Activated naive CD4-positive, alpha-beta T cell treated with anti-CD3 and anti-CD28 coated beads, Interleukin-2, amount 10 ng/mL, durations not matched to agents 7 days and 5 days (primary cell): ENCODE results near the gene GMEB2.
A peak's percentile ranks its signal among the peaks of the same experiment; 100 is the strongest.
"Not testable (repeated sequence)": the region's sequence is repeated elsewhere in the genome, so short reads cannot be mapped to it uniquely, and the experiment has no call there.

ENCODE experiments used
- CTCF ChIA-PET: fragments of 350-600 bp; sonication (Branson Sonifier 250); formaldehyde crosslinking; loops from one replicate; lab custom pipeline; 2021; ENCODE audit warnings: antibody characterized with exemption; lab: Charles Lee
- DNase-seq: peaks from one replicate; pipeline ENCODE4 v3.0.0-alpha.2; 2020
- H3K27ac Mint-ChIP-seq: one replicate; pipeline ENCODE4 v1.8.0; 2021; ENCODE audit warnings: mild to moderate bottlenecking, moderate library complexity, mixed read lengths
- H3K27me3 Mint-ChIP-seq: one replicate; pipeline ENCODE4 v1.8.0; 2021; ENCODE audit warnings: mild to moderate bottlenecking, mixed read lengths
- H3K36me3 Mint-ChIP-seq: one replicate; pipeline ENCODE4 v1.8.0; 2021; ENCODE audit warnings: mixed read lengths
- H3K4me1 Mint-ChIP-seq: one replicate; pipeline ENCODE4 v1.8.0; 2021; ENCODE audit warnings: mixed read lengths
- H3K4me3 Mint-ChIP-seq: one replicate; pipeline ENCODE4 v1.8.0; 2021; ENCODE audit warnings: mild to moderate bottlenecking, moderate library complexity, mixed read lengths
- H3K9me3 Mint-ChIP-seq: one replicate; pipeline ENCODE4 v1.8.0; 2021; ENCODE audit warnings: mixed read lengths

The GMEB2 gene

DNA sequence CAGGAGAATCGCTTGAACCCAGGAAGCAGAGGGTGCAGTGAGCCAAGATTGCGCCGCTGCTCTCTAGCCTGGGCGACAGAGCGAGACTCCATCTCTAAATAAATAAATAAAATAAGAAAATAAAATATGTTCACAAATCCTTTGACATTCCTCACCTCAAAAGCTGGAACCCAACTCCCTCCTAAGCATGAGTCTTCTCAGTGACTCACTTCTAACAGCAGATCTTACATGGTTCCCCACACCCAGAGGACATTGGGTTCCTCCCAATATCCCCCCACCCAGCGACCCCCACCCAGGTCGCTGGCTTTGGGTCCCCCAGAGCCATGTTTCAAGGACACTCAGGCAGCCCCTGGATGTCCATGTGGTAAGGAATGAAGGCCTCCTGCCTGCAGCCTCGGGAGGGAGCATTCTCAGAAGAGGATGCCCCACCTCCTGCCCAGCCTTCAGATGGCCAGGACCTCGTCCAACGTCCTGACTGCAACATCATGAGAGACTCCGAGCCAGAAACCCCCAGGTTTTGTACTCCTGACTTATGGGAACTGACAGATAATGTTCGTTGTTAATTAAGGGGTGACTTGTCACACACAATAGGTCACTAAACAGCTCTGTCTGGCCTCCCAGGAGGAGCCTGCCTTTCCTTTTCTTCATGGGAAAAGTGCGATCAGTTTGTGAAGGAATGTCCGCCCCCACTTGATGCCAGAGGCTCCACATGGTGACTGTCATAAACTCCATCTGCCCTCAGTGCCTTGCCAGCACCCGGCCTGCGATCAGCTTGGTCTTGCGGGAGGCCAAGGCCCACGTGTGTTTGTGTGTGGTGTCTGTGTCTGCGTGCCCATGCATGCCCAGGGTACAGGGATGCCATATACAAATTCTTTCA is 10.1 kb upstream of the GMEB2 start:
- CTCF ChIA-PET, result interaction anchor here (1.0 to 1.3 kb wide), 2 partner anchors 10 to 99 kb away, joined by 3 read pairs; partner anchors contain the start of gene GMEB2
- Mint-ChIP-seq H3K27ac (peak overlapping the region; percentile 100), H3K9me3 (no peaks in the 10 kb centered on the region), H3K27me3 (no peaks in the 10 kb centered on the region), H3K4me3 (no peak overlapping the region), H3K36me3 (peaks cover 18% of the 10 kb centered on the region), H3K4me1 (peaks cover 60% of the 10 kb centered on the region)
- DNase-seq, result no peak

DNA sequence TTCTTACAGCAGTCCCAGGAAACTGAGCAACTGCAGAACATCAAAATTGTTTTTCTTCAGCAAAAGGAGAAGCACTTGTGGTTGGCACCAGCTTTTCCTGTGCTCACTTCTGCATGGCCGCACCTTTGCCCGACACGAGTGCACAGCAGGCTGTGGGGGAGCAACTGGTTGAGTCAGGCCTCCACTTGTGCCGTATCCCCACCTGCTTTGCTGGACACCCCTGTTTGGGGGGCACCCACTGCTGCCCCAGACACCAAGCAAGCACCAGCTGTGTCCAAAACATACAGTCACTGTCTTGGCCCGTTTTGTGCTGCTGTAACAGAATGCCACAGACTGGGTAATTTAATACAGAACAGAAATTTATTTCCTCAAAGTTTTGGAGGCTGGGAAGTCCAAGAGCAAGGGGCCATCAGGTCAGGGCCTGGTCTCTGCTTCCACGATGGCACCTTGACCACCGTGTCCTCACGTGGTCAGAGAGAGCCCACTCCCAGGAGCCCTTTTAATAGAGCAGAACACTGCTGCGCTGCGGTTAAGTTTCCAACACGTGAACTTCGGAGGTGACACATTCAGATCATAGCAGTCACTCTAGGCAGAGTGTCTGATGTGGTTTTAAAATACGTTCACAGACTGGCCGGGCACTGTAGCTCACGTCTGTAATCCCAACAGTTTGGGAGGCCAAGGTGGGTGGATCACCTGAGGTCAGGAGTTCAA is 8.7 kb upstream of the GMEB2 start:
- Mint-ChIP-seq H3K27ac (peak overlapping the region; percentile 100), H3K9me3 (no peaks in the 10 kb centered on the region), H3K4me3 (peak overlapping the region; percentile 64), H3K36me3 (peaks cover 25% of the 10 kb centered on the region), H3K4me1 (peaks cover 66% of the 10 kb centered on the region), H3K27me3 (no peaks in the 10 kb centered on the region)
- CTCF ChIA-PET, result interaction anchor here (1.0 to 1.1 kb wide), 2 partner anchors 97 to 98 kb away, joined by 3 read pairs; no protein-coding TSS in a partner anchor
- peak; percentile 87 for DNase-seq

DNA sequence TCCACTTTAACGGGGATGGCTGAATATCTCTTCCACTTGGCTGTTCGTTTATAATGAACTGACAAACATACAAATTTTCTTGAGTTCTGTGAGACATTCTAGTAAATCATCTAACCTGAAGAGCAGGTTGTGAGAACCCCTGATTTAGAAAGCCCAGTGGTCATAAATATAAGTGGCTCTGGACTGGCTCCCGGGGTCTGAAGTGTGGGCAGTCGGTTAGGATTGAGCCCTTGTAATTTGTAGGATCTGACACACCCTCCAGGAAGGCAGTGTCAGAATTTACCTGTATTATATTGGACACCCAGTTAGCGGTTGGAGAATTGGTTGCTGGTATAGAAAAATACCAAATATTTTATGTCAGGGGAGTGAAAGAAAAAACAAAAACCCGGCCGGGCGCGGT is 6.8 kb upstream of the GMEB2 start:
- no peak for DNase-seq
- H3K9me3 Mint-ChIP-seq, result no peaks in the 10 kb centered on the region
- no peaks in the 10 kb centered on the region for H3K27me3 Mint-ChIP-seq
- peaks cover 26% of the 10 kb centered on the region for H3K36me3 Mint-ChIP-seq
- CTCF ChIA-PET, result no interaction called here
- H3K27ac Mint-ChIP-seq, result peak overlapping the region; percentile 88
- no peak overlapping the region for H3K4me3 Mint-ChIP-seq
- peaks cover 70% of the 10 kb centered on the region for H3K4me1 Mint-ChIP-seq

DNA sequence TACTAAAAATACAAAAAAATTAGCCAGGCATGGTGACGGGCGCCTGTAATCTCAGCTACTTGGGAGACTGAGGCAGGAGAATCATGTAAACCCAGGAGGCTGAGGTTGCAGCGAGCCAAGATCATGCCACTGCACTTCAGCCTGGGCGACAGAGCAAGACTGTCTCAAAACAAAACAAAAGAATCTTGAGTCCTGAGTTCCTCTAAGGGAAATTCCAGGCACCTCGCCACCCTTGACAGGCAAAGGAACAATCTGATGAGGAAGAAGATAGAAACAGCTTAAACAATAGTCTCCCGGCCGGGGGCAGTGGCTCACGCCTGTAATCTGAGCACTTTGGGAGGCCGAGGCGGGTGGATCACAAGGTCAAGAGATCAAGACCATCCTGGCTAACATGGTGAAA is 4.5 kb upstream of the GMEB2 start:
- peak; percentile 5 for DNase-seq
- H3K27ac Mint-ChIP-seq, result peak overlapping the region; percentile 14
- peaks cover 31% of the 10 kb centered on the region for H3K36me3 Mint-ChIP-seq
- not testable (repeated sequence) for H3K27me3 Mint-ChIP-seq, H3K4me3 Mint-ChIP-seq, H3K9me3 Mint-ChIP-seq
- peaks cover 59% of the 10 kb centered on the region for H3K4me1 Mint-ChIP-seq
- CTCF ChIA-PET, result interaction anchor here (2.2 kb wide), 1 partner anchor 92 kb away, joined by 6 read pairs; no protein-coding TSS in a partner anchor

DNA sequence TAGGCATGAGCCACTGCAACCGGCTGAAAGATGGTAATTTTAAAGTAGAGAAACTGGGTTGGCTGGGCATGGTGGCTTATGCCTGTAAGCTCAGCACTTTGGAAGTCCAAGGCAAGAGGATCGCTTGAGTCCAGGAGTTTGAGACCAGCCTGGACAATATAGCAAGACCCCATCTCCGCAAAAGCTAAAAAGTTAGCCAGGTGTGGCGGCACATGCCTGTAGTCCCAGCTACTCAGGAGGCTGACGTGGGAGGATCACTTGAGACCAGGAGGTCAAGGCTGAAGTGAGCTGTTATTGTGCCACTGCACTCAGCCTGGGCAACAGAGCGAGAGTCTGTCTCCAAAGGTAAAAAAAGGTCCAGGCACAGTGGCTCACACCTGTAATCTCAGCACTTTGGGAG is 4.1 kb upstream of the GMEB2 start:
- H3K4me1 Mint-ChIP-seq, result peaks cover 59% of the 10 kb centered on the region
- H3K27me3 Mint-ChIP-seq, H3K4me3 Mint-ChIP-seq, H3K9me3 Mint-ChIP-seq, DNase-seq: not testable (repeated sequence)
- CTCF ChIA-PET, result interaction anchor here (2.2 kb wide), 1 partner anchor 92 kb away, joined by 6 read pairs; no protein-coding TSS in a partner anchor
- peak overlapping the region; percentile 14 for H3K27ac Mint-ChIP-seq
- peaks cover 31% of the 10 kb centered on the region for H3K36me3 Mint-ChIP-seq

DNA sequence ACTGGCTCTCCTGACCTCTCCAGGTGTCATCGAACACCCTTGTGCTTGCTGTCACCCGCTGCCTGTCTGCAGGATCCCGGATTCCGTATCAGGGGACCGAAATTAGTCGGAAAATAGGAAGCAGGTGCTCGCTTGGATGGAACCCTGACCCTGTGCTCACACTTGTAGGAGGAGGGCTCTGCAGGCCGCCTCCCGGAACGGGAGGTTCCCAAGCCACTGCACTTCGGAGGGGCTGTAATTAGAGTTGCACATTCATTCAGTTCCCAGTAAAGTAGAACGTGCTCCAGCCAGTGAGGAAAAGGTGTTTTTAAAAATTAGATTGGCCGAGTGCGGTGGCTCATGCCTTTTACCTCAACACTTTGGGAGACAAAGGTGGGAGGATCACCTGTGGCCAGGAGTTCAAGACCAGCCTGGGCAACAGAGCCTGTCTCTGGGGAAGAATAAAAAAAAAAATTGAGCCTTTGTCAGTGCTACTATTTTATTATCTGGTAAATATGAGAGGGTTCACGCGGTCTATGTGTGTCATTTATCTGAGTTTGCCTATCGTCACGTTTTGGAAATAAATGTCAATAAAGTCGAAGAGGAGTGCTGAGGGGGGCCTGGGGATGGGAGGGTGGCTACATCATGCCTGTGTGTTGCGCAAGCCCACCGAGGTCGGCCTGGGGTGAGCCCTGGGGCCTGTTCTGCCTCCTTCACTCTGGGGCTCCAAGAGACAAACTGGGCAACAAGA is 1.5 kb upstream of the GMEB2 start:
- peak; percentile 71 for DNase-seq

DNA sequence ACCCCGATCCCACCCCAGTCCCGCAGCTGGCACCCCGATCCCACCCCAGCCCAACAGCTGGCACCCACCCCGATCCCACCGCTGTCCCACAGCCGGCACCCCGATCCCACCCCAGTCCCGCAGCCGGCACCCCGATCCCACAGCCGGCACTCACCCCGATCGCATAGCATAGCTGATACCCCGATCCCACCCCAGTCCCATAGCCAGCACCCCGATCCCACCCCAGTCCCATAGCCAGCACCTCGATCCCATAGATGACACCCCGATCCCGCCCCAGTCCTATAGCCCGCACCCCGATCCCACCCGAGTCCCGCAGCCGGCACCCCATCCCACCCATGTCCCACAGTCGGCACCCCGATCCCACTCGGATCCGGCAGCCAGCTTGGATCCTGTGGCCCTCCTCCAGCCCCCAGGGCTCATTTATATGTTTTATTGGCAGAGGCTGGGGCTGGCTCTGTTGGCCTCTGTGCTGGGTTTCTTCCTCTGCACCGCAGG is 897 bp upstream of the GMEB2 start:
- peak overlapping the region; percentile 99 for H3K4me3 Mint-ChIP-seq
- no peaks in the 10 kb centered on the region for H3K27me3 Mint-ChIP-seq
- H3K9me3 Mint-ChIP-seq, result no peaks in the 10 kb centered on the region
- no peak for DNase-seq
- H3K4me1 Mint-ChIP-seq, result peaks cover 46% of the 10 kb centered on the region
- peaks cover 31% of the 10 kb centered on the region for H3K36me3 Mint-ChIP-seq
- peak overlapping the region; percentile 98 for H3K27ac Mint-ChIP-seq
- CTCF ChIA-PET, result interaction anchor here (1.0 to 2.4 kb wide), 2 partner anchors 10 to 14 kb away, joined by 3 to 17 read pairs; no protein-coding TSS in a partner anchor

More for the DNA sequence above, 1.5 kb upstream of the GMEB2 start:
- Mint-ChIP-seq H3K36me3 (peaks cover 33% of the 10 kb centered on the region), H3K4me1 (peaks cover 49% of the 10 kb centered on the region), H3K27ac (peak overlapping the region; percentile 98), H3K27me3 (no peaks in the 10 kb centered on the region), H3K9me3 (no peaks in the 10 kb centered on the region), H3K4me3 (peak overlapping the region; percentile 99)
- CTCF ChIA-PET, result interaction anchor here (2.4 kb wide), 1 partner anchor 14 kb away, joined by 17 read pairs; no protein-coding TSS in a partner anchor

DNA sequence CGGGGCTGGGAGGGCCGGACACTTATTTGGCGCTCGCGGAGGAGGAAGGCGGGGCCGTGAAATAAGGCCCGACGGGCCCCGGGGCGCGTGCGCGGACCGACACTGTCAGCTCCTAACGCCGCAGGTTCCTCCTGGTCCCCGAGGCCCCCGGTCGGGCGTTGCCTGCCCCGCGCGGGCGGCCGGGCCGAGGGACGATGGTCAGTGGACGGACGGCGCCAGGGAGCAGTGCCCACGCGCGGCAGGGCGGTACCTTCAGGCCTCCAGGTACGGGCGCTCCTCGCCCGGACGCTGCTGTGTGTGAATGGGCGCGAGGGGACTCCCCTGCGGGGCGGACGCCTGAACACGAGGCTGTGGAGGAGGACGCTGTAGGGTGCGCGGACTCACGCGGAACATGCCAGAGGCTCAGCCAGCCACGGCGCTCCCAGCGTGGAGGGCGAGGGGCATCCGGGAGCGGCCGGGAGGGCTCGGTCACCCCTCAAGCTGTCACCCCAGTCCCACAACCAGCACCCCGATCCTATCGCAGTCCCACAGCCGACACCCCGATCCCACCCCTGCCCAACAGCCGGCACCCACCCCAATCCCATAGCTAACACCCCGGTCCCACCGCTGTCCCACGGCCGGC is 339 bp upstream of the GMEB2 start:
- Mint-ChIP-seq H3K4me3 (peak overlapping the region; percentile 99), H3K27ac (peak overlapping the region; percentile 98), H3K27me3 (no peaks in the 10 kb centered on the region), H3K36me3 (peaks cover 34% of the 10 kb centered on the region), H3K9me3 (no peaks in the 10 kb centered on the region), H3K4me1 (peaks cover 46% of the 10 kb centered on the region)
- DNase-seq, result peak; percentile 94
- CTCF ChIA-PET, result interaction anchor here (0.7 to 2.4 kb wide), 4 partner anchors 9 to 90 kb away, joined by 3 to 17 read pairs (median 3); partner anchors contain the start of gene PTK6

DNA sequence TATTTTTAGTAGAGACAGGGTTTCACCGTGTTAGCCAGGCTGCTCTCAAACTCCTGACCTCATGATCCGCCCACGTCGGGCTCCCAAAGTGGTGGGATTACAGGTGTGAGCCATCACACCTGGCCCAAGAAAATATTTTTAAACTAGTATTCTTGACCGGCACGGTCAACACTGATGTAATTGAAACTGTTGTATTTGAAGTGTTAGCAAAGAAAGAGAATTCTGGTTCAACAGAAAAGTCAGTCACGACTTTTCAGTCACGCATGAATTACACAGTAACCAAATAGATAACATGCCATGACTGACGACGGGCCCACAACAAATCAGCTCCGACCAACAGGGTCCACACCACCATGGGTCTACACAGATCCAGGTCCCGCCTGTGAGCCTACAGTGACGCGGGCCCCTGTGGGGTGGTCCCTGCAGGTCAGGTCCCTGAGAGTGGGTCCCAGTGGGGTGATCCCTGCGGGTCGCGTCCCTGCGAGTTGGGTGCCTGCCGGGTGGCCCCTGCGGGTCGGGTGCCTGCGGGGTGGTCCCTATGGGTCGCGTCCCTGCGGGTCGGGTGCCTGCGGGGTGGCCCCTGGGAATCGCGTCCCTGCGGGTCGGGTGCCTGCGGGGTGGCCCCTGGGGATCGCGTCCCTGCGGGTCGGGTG is 1.0 kb downstream of the GMEB2 start:
- peak; percentile 40 for DNase-seq
- peak overlapping the region; percentile 76 for H3K4me3 Mint-ChIP-seq
- no peaks in the 10 kb centered on the region for H3K27me3 Mint-ChIP-seq
- H3K9me3 Mint-ChIP-seq, result no peaks in the 10 kb centered on the region
- H3K36me3 Mint-ChIP-seq, result peaks cover 32% of the 10 kb centered on the region
- peak overlapping the region; percentile 87 for H3K27ac Mint-ChIP-seq
- peaks cover 42% of the 10 kb centered on the region for H3K4me1 Mint-ChIP-seq
- CTCF ChIA-PET, result interaction anchor here (0.5 kb wide), 1 partner anchor 346 kb away, joined by 3 read pairs; no protein-coding TSS in a partner anchor

DNA sequence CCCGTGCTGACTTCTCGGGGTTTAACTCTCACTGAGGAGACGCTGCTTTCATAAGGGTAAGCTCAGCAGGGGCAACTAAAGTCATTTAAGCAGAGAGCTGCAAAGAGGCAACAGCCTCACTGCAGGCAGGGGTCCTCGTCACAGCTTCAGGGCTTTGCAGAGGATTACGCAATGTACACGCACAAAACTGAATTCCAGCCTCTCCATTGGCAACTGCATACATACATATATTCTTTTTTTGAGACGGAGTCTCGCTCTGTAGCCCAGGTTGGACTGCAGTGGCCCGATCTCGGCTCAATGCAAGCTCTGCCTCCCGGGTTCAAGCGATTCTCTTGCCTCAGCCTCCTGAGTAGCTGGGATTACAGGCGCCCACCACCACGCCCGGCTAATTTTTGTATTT is 2.4 kb downstream of the GMEB2 start:
- H3K9me3 Mint-ChIP-seq, result no peaks in the 10 kb centered on the region
- CTCF ChIA-PET, result no interaction called here
- no peaks in the 10 kb centered on the region for H3K27me3 Mint-ChIP-seq
- no peak for DNase-seq
- peak overlapping the region; percentile 19 for H3K27ac Mint-ChIP-seq
- H3K4me1 Mint-ChIP-seq, result peaks cover 38% of the 10 kb centered on the region
- H3K36me3 Mint-ChIP-seq, result peaks cover 23% of the 10 kb centered on the region
- H3K4me3 Mint-ChIP-seq, result no peak overlapping the region

DNA sequence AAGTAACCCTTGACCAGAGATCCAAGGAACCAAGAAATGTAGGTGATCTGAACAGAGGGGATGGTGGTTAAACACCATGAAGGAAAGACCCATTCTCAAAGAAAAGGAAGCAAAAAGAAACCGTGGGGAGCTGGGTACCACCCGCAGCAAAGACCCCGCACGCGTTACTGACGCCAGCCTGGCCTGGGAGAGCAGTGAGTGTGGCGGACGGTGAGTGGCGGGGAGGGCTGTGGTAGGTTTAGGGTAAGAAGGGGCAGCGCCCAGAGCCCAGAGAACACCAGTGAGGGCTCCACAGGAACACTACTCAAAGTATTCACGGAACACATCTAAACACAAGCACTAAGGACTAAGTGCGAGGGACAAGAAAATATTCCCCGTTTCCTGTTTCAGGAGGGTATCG is 4.2 kb downstream of the GMEB2 start:
- DNase-seq, result no peak
- Mint-ChIP-seq H3K27ac (no peak overlapping the region), H3K36me3 (peaks cover 24% of the 10 kb centered on the region), H3K9me3 (no peaks in the 10 kb centered on the region), H3K4me3 (no peak overlapping the region), H3K27me3 (no peaks in the 10 kb centered on the region), H3K4me1 (peaks cover 26% of the 10 kb centered on the region)
- CTCF ChIA-PET, result no interaction called here

DNA sequence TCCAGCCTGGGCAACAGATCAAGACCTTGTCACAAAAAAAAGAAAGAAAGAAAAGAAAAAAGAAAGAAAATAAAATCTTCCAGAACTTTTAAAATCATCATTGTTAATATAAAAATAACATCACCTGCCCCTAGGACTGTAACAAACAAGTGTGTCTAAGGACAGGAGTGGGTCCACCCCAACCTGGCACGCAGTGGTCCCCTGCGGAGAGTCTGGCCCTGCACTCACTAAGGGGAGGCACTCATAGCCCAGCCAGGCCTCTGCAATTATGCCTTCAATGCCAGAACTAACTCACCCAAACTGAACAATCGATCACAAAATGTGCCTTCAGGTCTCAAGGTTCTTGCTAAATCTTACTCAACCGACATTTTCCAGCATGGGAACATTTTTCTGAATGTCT is 4.8 kb downstream of the GMEB2 start:
- Mint-ChIP-seq H3K27me3 (no peaks in the 10 kb centered on the region), H3K36me3 (peaks cover 26% of the 10 kb centered on the region), H3K27ac (no peak overlapping the region), H3K4me3 (no peak overlapping the region), H3K9me3 (no peaks in the 10 kb centered on the region), H3K4me1 (peaks cover 26% of the 10 kb centered on the region)
- CTCF ChIA-PET, result interaction anchor here (0.6 kb wide), 1 partner anchor 85 kb away, joined by 3 read pairs; no protein-coding TSS in a partner anchor
- no peak for DNase-seq

DNA sequence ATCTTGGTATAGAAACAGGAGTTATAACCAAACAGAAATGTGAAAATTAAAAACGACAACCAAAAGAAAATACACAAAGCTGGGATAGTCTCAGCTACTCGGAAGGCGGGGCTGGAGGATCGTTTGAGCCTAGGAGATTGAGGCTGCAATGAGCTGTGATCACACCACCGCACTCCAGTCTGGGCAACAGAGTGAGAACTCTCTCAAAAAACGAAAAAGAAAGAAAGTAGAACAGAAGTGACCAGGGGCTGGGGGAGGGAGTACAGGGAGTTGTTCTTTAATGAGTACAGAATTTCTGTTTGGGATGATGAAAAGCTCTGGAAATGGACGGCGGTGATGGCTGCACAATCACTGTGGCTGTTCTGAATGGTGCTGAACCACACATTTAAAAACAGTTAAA is 5.9 kb downstream of the GMEB2 start:
- Mint-ChIP-seq H3K27ac (no peak overlapping the region), H3K9me3 (no peaks in the 10 kb centered on the region), H3K27me3 (no peaks in the 10 kb centered on the region), H3K4me1 (peaks cover 26% of the 10 kb centered on the region), H3K36me3 (peaks cover 35% of the 10 kb centered on the region), H3K4me3 (no peak overlapping the region)
- CTCF ChIA-PET, result no interaction called here
- no peak for DNase-seq
